Measurements from ENCODE around the gene CCDC178.

DNA sequence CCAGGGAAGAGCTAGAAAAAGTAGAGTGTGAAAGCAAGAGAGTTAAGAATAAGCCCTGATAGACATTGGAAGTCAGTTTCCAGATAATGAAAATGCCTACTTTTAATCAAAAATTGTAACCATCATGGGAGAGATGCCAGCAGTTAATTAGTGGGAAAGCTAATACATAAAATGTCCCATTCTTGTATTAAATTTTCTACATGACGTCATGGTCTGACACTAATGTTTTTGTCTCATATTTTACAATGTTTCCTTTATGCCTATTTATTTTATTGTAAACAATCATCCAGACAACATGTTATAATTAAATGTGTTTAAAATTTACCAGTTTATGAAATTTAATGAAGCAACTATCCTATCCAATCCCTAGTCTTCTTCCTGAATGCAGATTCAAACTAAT lies 26.3 kb upstream of the CCDC178 start:
- no peak for TF ChIP-seq SP1 (IDR thresholded peaks at IDR 0.05)
- no peak for TF ChIP-seq ELF4 (IDR thresholded peaks at IDR 0.05)
- no peak for TF ChIP-seq LEF1 (IDR thresholded peaks at IDR 0.05; ENCODE audit: borderline replicate concordance)
- no peak for TF ChIP-seq SUZ12 (IDR thresholded peaks at IDR 0.05)
- TF ChIP-seq HDGF (IDR thresholded peaks at IDR 0.05; ENCODE audit: borderline replicate concordance), result no peak
- TF ChIP-seq PKNOX1 (IDR thresholded peaks at IDR 0.05), result no peak
- TF ChIP-seq FOXA1 (IDR thresholded peaks at IDR 0.05), result no peak
- TF ChIP-seq FOXM1 (IDR thresholded peaks at IDR 0.05; ENCODE audit: borderline replicate concordance), result no peak
- no peak for TF ChIP-seq ZNF384 (IDR thresholded peaks at IDR 0.05)
- TF ChIP-seq FOXK2 (IDR thresholded peaks at IDR 0.05), result no peak
- no peak for TF ChIP-seq NFRKB (IDR thresholded peaks at IDR 0.05)
- TF ChIP-seq BHLHE40 (IDR thresholded peaks at IDR 0.05; ENCODE audit: borderline replicate concordance), result no peak
- no peak for TF ChIP-seq L3MBTL2 (conservative IDR thresholded peaks at IDR 0.05)

Measured in HEK293T (cell line).